LNCAP (cell line): ENCODE results near the gene ZDHHC17.

ENCODE experiments used
- TF ChIP-seq, protein P1 (sequence below): fragments of 450-650 bp; IDR thresholded peaks from 2 replicates; pipeline ENCODE4 v1.5.1; 2017; ENCODE audit warnings: mild to moderate bottlenecking

The ZDHHC17 gene

DNA sequence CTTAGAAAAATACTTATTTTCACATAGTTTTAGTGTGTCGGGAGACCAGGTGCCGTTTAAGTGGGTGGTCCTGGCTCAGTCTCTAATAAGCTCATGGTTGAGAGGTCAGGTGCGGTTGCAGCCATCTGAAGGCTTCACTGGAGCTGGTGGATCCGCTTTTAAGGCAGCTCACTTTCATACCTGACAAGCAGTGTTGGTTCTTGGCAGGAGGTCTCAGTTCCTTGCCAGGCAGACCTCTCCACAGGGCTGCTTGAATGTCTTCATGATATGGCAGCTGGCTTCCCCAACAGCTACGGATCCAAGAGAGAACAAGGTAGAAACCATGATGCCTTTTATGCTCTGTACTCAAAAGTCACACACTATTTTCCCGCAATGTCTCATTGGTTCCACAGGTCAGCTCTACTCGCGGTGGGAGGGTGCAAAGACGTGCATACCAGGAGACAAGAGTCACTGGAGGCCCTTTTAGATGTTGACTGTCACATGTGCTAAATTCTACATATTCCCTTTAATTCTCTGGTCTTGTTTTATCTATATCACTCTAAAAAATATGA lies 8.0 kb upstream of the ZDHHC17 start:
- TF ChIP-seq, protein P1, sequence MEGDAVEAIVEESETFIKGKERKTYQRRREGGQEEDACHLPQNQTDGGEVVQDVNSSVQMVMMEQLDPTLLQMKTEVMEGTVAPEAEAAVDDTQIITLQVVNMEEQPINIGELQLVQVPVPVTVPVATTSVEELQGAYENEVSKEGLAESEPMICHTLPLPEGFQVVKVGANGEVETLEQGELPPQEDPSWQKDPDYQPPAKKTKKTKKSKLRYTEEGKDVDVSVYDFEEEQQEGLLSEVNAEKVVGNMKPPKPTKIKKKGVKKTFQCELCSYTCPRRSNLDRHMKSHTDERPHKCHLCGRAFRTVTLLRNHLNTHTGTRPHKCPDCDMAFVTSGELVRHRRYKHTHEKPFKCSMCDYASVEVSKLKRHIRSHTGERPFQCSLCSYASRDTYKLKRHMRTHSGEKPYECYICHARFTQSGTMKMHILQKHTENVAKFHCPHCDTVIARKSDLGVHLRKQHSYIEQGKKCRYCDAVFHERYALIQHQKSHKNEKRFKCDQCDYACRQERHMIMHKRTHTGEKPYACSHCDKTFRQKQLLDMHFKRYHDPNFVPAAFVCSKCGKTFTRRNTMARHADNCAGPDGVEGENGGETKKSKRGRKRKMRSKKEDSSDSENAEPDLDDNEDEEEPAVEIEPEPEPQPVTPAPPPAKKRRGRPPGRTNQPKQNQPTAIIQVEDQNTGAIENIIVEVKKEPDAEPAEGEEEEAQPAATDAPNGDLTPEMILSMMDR: no peak

DNA sequence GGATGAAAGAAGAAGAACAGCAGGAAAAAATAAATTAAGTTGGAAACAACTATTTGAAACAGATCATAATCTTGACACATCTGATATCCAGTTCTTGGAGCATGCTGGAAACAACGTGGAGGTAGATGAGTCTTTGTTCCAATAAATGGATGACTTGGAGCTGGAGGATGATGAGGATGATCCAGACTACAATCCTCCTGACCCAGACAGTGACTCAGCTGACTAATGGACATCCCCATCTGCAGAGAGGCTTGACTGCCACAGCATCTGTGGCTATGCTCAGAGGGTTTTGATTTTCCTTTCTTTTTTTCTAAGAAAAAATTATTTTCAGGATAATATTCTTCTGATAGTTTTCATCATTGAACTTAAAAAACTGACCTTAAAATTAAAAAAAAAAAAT lies 6.2 kb upstream of the ZDHHC17 start:
- TF ChIP-seq, protein P1: no peak

DNA sequence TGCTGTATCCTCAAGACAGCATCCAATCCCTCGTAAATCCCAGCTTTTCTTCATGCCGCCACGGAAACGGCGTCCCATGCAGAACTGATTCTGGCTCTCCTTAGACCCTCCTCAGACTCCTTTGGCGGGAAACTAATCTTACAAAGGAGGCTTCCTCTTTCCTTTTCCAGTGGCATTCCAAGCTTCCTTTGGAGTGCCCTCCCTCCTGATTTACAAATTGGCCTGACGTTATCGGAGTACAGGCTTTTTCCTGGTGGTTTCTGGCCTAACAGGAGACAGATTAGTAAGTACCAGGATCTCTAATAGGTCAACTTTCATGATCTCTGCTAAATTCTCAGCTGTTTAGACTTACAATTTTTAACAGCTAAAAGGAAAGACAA lies 1.3 kb upstream of the ZDHHC17 start:
- TF ChIP-seq, protein P1: no peak

DNA sequence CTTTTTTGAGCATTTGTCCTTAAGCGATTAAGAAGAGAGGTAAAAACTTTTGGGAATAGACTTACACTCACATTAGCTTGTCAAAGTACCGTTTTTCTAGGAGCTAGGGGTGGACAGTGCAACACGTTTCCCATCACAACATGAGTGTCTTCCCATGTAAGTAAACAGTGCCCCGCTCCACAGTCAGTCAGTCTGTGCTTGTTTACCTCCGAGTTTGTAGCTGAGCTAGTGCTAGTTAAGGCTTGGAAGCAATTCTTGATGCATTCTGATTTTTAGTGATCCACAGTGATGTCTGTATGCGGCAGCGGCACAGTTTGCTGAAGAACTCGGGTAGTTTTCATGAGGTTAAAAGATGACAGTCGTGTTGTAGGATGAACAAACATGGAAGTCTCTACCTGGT lies 941 bp downstream of the ZDHHC17 start:
- TF ChIP-seq, protein P1: no peak

DNA sequence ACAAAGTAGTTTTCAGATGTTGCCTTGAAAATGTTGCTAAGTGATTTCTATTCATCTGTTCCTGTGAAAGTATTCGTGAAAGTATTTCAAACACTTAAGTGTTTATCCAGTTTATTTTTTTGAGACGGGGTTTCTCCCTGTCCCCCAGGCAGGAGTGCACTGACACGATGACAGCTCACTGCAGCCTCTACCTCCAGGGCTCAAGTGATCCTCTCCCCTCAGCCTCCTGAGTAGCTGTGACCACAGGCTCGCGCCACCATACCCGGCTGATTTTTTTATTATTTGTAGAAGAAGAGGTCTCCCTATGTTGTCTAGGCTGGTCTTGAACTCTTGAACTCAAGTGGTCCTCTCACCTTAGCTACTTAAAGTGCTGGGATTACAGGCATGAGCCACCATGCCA lies 1.7 kb downstream of the ZDHHC17 start:
- TF ChIP-seq, protein P1: no peak

DNA sequence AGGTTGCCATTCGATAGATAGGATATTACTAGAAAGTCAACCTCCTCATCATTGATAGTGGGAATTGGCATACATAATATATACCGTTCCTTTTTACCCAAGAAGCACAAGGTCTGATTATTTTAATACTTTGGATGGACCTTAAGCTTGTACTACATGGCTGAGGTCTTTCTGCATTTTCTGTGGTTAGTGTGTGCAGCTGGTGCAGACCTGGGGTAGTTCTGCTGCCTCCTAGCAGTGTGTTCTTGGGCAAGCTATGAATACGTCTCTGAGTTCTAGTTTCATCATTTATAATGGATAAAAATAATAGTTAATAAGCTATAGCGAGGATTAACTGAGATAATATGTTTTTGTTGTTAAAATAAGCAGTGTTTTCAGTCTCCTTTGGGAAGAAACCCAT lies 2.2 kb downstream of the ZDHHC17 start:
- TF ChIP-seq, protein P1: no peak

DNA sequence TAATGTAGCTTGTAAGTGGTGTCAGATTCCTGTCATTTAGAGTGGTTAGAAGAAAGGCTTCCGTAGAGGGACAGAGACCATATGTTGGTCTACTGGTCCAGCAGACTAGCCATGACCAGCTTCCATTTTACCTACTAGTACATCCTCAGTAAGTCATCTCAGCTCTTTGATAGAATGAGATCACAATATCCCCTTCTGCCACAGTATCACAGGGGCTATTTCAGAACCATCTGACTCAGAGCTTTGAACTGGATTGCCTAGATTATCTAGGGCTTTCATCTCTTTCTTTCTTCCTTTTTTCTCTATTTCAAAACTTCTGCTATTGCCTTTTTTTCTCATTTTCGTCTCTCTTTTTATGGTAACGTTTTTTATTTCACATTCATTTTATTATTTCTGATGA lies 4.7 kb downstream of the ZDHHC17 start:
- TF ChIP-seq, protein P1: no peak

DNA sequence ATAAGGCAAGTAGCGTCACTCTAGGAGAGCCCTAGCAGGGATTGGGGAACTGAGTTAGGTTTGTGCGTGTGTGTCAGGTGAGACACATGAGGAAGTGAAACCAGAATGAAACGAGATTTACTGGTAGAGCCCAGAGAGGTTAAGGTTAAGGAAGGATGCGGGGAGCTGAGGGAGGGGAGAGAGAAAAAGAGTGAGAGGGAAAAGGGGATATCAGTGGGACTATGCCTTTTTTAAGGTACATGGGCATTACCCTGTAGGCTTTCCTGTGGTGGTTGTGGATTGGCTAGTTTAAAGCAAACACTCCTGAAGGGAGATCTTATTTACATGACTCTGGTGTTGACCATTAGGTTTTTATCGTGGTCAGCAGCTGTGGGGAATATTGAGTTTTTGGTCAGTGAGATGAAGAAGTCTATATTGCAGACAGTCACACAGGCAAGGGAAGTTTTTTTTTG lies 13.9 kb downstream of the ZDHHC17 start:
- TF ChIP-seq, protein P1: no peak
